ENCODE data around the gene KLF7.

GRCh38 chr2:207157731-207158130 lies 8.0 kb downstream of the KLF7 start:
- TF ChIP-seq, protein P1, sequence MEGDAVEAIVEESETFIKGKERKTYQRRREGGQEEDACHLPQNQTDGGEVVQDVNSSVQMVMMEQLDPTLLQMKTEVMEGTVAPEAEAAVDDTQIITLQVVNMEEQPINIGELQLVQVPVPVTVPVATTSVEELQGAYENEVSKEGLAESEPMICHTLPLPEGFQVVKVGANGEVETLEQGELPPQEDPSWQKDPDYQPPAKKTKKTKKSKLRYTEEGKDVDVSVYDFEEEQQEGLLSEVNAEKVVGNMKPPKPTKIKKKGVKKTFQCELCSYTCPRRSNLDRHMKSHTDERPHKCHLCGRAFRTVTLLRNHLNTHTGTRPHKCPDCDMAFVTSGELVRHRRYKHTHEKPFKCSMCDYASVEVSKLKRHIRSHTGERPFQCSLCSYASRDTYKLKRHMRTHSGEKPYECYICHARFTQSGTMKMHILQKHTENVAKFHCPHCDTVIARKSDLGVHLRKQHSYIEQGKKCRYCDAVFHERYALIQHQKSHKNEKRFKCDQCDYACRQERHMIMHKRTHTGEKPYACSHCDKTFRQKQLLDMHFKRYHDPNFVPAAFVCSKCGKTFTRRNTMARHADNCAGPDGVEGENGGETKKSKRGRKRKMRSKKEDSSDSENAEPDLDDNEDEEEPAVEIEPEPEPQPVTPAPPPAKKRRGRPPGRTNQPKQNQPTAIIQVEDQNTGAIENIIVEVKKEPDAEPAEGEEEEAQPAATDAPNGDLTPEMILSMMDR (IDR thresholded peaks at IDR 0.05; ENCODE audit: low read depth, low read length, poor library complexity, severe bottlenecking) = no peak
- no peak for TF ChIP-seq EZH2phosphoT487 (IDR thresholded peaks at IDR 0.05; ENCODE audit: borderline replicate concordance, low read length)

Measured in DOHH2 (cell line).